ENCODE data around the gene AIRE.

Gene AIRE

GRCh38 chr21:44325386-44326271, 40.0 kb downstream of the AIRE start:
- DNase-seq = no peak

- DNase-seq = no peak
Measured at GRCh38 chr21:44326272-44326647, 40.6 kb downstream of the AIRE start.

- no peak for DNase-seq
Measured at GRCh38 chr21:44326716-44327602, 41.3 kb downstream of the AIRE start.

GRCh38 chr21:44327603-44327974, 41.9 kb downstream of the AIRE start:
- no peak for DNase-seq

- no peak for DNase-seq
Measured at GRCh38 chr21:44328242-44328895, 42.7 kb downstream of the AIRE start.

GRCh38 chr21:44329086-44329889, 43.6 kb downstream of the AIRE start:
- peak; percentile 30 for DNase-seq

GRCh38 chr21:44329971-44330681, 44.5 kb downstream of the AIRE start:
- DNase-seq = no peak

GRCh38 chr21:44330698-44331097, 45.0 kb downstream of the AIRE start:
- DNase-seq = no peak

- no peak for DNase-seq
Measured at GRCh38 chr21:44331209-44331608, 45.5 kb downstream of the AIRE start.

- no peak for DNase-seq
Measured at GRCh38 chr21:44331650-44332307, 46.1 kb downstream of the AIRE start.

- DNase-seq = no peak
Measured at GRCh38 chr21:44332383-44332782, 46.7 kb downstream of the AIRE start.

- DNase-seq = no peak
Measured at GRCh38 chr21:44332965-44333364, 47.3 kb downstream of the AIRE start.

- DNase-seq = no peak
Measured at GRCh38 chr21:44333509-44334328, 48.0 kb downstream of the AIRE start.

GRCh38 chr21:44334329-44335030, 48.8 kb downstream of the AIRE start:
- DNase-seq = no peak

- DNase-seq = no peak
Measured at GRCh38 chr21:44335266-44336059, 49.8 kb downstream of the AIRE start.

- no peak for DNase-seq
Measured at GRCh38 chr21:44337449-44337848, 51.8 kb downstream of the AIRE start.

GRCh38 chr21:44337941-44338895, 52.5 kb downstream of the AIRE start:
- peak; percentile 44 for DNase-seq

Data from NCI-H510A treated with DMSO at 0.1 percent for 48 hours (cell line).